Upper lobe of right lung (tissue), 1 donor: ENCODE results near the gene FBXO8. TPM values are rescaled to one million over a fixed set of nuclear protein-coding genes. Genes with fewer than 3 reads are reported as not detected.
A peak's percentile ranks its signal among the peaks of the same experiment; 100 is the strongest.

Experiments
- ATAC-seq: fragments of 200-7000 bp; cut with Tn5 transposase; one replicate; pipeline ENCODE4 v1.9.1; 2020; ENCODE audit warnings: mild to moderate bottlenecking, moderate library complexity
- DNase-seq: peaks from one replicate; pipeline ENCODE4 v3.0.0-alpha.2; 2020
- H3K27ac ChIP-seq: fragments of 200-600 bp; one replicate; pipeline ENCODE4 v1.8.0; 2022
- H3K27me3 ChIP-seq: fragments of 200-600 bp; one replicate; pipeline ENCODE4 v1.8.0; 2022; ENCODE audit warnings: mild to moderate bottlenecking
- H3K36me3 ChIP-seq: fragments of 200-600 bp; one replicate; pipeline ENCODE4 v1.8.0; 2022
- H3K4me1 ChIP-seq: fragments of 200-600 bp; one replicate; pipeline ENCODE4 v1.8.0; 2022
- H3K4me3 ChIP-seq: fragments of 200-600 bp; one replicate; pipeline ENCODE4 v1.8.0; 2022; ENCODE audit warnings: mild to moderate bottlenecking
- H3K9me3 ChIP-seq: fragments of 200-600 bp; one replicate; pipeline ENCODE4 v1.8.0; 2022
- intact Hi-C: fragments of 100-400 bp; cut with DNase I; formaldehyde crosslinking; loops from one replicate; pipeline ENCODE4 v1.11.0; 2022
- total RNA-seq: library from RNA; stranded (reverse); fragmentation: NEBNext Ultra II Directional; extraction: Animal tissue kit (Norgen Biotek cat#: 25700); gene quantifications from one replicate; pipeline ENCODE4 v1.2.1, GENCODE V29; 2021
- TF ChIP-seq, protein P1 (sequence below): fragments of 200-600 bp; IDR thresholded peaks from one replicate; pipeline ENCODE4 v1.8.0; 2022; ENCODE audit warnings: antibody characterized with exemption
- donor health status: DM: no; HTN: yes; CAD: no; lungs with severe emphysema.

Gene FBXO8
- total RNA-seq, 1 donor from 2014 or later, result 33.8 TPM

DNA sequence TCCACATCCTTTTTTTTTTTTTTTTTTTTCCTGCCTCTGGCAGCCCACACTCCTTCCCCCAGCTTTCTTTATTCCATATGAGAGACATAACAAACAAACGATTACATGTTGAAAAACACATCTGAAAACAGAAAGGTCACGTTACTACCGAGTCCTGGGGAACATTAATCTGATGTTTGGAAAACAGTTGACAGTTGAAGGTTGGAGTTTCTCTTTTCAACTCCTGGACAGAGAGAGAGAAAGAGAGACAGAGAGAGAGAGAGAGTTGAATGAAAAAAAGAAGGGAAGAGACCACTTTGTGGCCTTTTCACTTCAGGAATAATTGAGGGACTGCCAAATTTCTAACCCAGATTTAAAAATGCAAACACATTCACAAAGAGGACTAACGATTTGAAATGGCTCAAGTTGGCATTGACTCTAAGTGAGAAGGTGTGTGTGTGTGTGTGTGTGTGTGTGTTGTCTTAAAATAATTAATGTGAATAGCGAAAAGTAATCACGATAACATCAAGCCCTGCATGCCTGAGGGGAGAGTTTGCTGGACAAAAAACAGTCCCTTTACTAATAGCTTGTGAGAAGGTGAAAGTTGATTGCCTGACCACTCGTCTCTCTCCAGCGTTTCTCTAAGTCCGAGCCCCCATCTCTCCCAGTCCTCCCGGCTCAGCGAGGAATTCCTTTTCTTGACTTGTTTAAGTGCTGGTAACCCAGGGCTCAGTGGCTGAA lies 67.3 kb downstream of the FBXO8 start:
- Histone ChIP-seq H3K4me1 (peaks cover 25% of the 10 kb centered on the region), H3K27me3 (peaks cover 88% of the 10 kb centered on the region), H3K4me3 (no peak overlapping the region), H3K36me3 (no peaks in the 10 kb centered on the region), H3K27ac (no peak overlapping the region), H3K9me3 (no peaks in the 10 kb centered on the region)
- no peak for ATAC-seq
- TF ChIP-seq, protein P1, sequence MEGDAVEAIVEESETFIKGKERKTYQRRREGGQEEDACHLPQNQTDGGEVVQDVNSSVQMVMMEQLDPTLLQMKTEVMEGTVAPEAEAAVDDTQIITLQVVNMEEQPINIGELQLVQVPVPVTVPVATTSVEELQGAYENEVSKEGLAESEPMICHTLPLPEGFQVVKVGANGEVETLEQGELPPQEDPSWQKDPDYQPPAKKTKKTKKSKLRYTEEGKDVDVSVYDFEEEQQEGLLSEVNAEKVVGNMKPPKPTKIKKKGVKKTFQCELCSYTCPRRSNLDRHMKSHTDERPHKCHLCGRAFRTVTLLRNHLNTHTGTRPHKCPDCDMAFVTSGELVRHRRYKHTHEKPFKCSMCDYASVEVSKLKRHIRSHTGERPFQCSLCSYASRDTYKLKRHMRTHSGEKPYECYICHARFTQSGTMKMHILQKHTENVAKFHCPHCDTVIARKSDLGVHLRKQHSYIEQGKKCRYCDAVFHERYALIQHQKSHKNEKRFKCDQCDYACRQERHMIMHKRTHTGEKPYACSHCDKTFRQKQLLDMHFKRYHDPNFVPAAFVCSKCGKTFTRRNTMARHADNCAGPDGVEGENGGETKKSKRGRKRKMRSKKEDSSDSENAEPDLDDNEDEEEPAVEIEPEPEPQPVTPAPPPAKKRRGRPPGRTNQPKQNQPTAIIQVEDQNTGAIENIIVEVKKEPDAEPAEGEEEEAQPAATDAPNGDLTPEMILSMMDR, result no peak
- intact Hi-C loops, result no loop called here
- DNase-seq, result no peak

- Histone ChIP-seq H3K4me1 (peaks cover 25% of the 10 kb centered on the region), H3K36me3 (no peaks in the 10 kb centered on the region), H3K9me3 (no peaks in the 10 kb centered on the region), H3K27me3 (peaks cover 96% of the 10 kb centered on the region), H3K4me3 (no peak overlapping the region), H3K27ac (no peak overlapping the region)
- intact Hi-C loops, result no loop called here
- TF ChIP-seq, protein P1, result no peak
- ATAC-seq (no peak), DNase-seq (no peak)
These were observed 68.4 kb downstream of the FBXO8 start for GRCh38 chr4:174215057-174215456.

DNA sequence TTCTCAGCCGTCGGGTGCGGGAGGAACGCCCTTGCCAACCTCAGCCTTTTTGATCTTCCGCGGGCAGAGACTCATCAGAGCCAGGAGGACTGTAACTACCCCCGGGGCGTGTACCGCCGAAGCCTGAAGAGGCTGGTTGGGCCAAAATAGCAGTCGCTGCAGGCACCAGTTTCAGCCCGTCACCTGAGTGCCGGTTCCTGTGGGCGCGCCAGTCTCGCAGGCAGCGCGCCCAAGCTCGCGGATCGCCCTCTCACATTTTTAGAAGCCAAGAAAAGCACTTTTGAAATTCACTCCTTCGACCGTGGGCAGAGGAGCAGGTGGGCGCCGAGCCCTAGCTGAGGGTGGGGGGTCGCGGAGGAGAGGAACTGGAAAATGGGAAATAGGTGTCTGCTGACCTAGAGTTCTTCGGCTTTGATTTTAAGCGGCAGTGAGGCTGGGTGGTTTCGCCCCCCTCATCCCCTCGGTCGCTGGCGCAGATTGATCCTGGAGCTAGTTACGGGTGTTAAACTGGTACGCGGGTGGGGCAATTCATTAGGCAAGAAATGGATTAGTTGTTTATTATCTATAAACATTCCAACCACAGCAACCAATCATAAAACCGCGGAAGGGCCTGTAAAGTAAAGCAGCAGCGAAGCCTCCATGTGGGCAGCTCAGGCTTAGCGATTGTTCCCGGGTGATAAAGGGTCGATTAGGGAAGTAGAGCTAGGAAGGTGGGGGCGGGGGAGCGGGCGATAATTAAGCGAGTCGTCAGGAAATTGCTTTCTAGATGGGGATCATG lies 69.2 kb downstream of the FBXO8 start:
- no peaks in the 10 kb centered on the region for H3K36me3 ChIP-seq
- intact Hi-C loops, result no loop called here
- H3K4me3 ChIP-seq, result no peak overlapping the region
- peaks cover 96% of the 10 kb centered on the region for H3K27me3 ChIP-seq
- TF ChIP-seq, protein P1, result no peak
- ATAC-seq (peak; percentile 32), DNase-seq (no peak)
- H3K4me1 ChIP-seq, result peaks cover 25% of the 10 kb centered on the region
- H3K9me3 ChIP-seq, result no peaks in the 10 kb centered on the region
- H3K27ac ChIP-seq, result no peak overlapping the region

GRCh38 chr4:174213731-174214100 lies 69.8 kb downstream of the FBXO8 start:
- Histone ChIP-seq H3K9me3 (no peaks in the 10 kb centered on the region), H3K4me3 (no peak overlapping the region), H3K36me3 (no peaks in the 10 kb centered on the region), H3K27me3 (peaks cover 93% of the 10 kb centered on the region), H3K27ac (no peak overlapping the region), H3K4me1 (peaks cover 25% of the 10 kb centered on the region)
- intact Hi-C loops, result no loop called here
- ATAC-seq (no peak), DNase-seq (no peak)
- TF ChIP-seq, protein P1, result no peak

DNA sequence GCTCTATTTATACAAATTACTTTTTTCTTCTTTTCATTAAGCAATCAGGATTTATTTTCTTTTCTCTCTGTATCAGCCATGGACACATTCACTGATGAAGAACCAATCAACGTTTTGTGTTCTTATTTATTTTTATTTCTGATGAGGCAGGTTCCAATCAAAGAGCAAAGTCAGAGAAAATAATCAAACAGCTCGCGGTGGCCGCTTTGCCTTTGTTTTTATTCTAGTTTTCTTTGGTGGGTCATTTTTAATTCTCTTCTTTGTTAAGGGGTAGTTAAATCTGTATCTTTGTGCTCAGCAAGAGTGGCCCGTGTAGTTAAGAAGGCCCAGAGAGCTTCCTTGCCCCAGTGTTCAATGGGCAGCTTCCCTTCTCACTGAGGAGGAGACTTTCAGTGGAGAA lies 71.4 kb downstream of the FBXO8 start:
- no peaks in the 10 kb centered on the region for H3K9me3 ChIP-seq
- H3K36me3 ChIP-seq, result no peaks in the 10 kb centered on the region
- intact Hi-C loops, result no loop called here
- H3K27me3 ChIP-seq, result peaks cover 86% of the 10 kb centered on the region
- no peak for ATAC-seq
- no peak for DNase-seq
- H3K27ac ChIP-seq, result no peak overlapping the region
- TF ChIP-seq, protein P1, result no peak
- peaks cover 10% of the 10 kb centered on the region for H3K4me1 ChIP-seq
- no peak overlapping the region for H3K4me3 ChIP-seq
